ENCODE measurements around the gene ANKRD65.
"Not testable (repeated sequence)": the region's sequence is repeated elsewhere in the genome, so short reads cannot be mapped to it uniquely, and the experiment has no call there.

Gene ANKRD65

DNA sequence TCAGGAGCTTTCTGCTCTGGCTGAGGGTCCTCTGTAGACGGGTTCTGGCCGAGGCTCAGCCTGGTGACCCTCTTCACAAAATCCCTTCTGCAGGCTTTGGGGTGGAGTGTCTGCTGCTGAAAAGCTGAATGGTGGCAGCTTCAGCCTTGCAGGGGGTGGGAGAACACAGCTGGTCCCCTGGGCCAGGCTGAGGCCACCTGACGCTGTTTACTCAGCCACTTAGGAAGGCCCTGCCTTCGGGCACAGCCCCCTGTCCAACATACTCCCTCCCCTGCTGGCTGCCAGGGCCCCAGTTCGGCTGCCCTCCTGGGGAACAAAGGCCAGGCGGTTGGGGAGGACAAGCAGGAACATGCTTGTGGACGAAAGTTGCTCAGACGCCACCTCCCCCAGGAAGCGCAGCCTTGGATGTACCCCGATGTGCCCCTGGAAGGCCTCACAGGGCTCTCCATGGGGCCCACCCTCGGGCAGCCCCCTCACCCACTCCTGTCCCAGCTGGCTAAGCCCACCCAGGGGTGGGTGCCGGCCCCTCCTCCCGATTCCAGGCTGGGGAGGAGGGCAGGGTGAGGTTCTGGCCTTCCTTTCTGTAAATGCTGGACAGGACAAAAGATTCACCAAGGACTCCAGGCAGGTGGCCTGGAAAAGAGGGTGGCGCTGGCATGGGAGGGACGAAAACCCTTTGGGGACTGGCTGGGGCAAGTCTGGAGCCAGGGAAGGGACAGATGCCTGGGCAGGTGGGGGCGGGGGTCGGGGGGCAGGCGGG is at the start of gene ANKRD65:
ANKRD65 (minus strand) TSS at position 130 of the 760 bp plus-strand sequence. CDS start 271 bp downstream, outside the sequence.
- no peak for DNase-seq

DNA sequence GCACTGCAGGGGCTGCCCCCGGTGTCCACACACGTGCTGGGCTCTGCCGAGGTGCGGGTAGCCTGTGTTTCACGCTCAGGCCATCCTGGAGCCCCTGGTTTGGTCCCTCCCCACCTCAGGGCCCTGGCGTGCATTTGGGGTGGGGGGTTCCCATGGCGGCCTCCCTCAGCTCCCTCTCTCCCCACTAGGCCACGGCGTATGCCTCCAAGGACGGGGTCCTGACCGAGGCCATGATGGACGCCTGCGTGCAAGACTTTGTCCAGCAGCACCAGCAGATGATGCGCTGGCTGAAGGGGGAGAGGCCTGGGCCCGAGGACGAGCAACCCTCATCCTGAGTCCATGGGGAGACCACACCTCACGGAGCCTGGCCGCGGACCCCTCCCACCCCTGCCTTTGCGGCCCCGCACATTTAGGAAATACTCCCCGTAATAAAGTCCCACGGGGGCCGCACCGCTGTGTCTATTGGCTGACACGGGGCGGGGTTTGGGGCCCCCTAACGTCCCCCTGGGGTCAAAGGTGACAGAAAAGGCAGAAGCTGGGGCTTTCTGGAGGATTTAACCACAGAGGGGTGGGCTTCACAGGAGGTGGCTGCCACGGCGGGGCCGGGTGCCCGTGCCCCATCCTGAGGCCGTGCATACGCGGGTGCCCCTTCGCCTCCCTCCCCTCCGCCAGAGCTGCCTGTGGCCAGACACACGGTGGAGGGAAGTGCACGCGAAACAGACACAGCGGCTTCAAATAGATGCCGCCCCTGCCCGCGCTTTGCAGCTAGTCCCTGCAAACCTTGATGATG is 47.3 kb upstream of the ANKRD65 start:
- DNase-seq: not testable (repeated sequence)

DNA sequence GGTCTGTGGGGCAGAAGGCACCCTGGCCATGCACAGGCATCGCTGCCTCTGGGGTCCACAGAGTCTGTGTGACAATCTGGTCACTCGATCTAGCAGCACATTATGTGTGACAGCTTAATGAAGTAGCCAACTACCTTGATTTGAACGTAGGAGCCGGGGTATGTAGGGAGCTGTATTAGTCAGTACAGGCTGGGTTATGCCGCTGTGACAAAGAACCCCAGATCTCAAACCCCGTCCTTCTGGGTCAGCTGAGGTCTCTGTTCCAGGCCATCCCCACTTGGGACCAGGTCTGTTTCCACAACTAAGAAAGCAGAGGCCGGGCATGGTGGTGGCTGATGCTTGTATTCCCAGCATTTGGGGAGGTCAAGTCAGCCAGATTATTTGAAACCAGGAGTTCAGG is 42.2 kb upstream of the ANKRD65 start:
- no peak for DNase-seq

DNA sequence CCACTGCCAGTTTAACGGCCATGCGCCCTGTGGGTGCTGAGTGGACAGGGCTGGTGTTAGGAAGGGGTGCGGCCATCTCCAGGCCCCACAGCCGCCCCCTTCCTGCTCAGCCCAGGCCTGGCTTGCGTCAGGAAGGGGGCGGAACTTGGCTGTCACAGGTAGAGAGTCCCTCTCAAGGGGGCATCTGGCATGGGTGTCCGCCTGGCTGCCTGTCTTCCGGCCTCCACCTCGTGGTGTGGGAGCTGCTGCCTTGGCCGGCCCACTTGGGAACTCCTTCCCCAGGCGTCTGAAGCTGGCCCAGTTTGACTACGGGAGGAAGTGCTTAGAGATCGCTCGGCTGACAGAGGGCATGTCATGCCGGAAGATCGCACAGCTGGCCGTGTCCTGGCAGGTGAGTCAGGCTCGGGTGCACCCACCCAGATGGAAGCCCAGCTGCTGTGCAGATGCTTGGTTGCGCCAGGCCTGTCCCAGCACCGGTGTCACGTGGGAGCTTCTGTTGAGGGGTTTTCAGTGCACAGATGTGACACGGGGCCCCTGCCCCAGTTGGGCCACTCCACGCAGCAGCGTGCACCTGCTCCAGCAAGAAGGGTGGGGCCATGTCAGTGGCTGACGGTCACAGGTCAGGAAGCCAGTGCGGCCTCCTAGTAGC is 41.4 kb upstream of the ANKRD65 start:
- no peak for DNase-seq

DNA sequence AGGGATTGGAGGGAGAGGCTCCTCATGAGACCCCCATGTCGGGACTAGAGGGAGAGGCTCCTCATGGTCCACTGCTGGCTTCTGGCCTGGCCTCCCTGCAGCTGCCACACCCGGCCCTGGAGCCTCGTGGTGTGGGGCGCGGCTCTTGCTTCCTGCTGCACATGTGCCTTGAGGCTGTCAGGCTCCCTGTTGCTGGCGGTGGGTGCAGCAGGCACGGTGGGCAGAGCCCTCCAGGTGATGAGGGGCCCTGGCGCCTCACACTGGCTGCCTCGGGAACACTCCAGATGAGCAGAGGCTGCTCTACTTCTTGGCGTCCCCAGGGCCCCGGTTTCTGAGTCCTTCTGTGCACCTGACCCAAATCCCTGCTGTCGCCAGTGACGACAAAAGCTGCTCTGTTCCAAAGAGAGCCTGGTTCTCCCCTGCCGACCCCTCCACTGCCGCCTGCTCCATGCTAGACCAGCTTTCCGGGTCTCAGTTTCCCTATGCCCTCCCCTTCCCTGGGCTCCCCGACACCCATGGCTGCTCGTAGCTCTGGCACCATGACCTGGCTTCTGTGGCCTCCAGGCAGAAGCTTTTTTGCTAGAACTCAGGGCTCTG is 40.7 kb upstream of the ANKRD65 start:
- DNase-seq: no peak

DNA sequence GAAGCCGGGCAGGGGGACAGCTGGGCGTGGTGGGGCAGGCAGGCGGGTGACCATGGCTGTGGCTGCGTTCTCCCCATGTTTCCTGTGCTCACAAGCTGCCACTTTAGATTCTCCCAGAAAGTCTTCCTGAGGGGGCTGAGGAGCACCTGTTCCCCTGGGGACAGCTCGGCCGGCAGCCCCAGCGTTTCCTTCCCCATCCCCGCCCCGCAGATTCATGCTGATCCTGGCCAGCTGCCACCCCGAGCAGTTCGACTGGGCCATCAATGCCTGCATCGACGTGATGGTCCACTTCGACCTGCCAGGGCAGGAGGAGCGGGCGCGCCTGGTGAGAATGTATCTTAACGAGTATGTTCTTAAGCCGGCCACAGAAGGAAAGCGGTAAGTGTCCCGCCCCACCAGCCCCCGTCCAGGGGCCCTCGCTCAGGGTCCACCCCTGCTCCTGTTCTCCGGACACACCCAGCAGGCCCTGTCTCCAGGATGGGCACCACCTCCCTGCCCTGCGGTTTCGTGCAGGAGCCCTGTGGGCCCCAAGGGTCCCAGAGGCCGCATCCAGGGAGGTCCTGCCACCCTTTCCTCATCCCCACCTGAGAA is 39.6 kb upstream of the ANKRD65 start:
- no peak for DNase-seq

DNA sequence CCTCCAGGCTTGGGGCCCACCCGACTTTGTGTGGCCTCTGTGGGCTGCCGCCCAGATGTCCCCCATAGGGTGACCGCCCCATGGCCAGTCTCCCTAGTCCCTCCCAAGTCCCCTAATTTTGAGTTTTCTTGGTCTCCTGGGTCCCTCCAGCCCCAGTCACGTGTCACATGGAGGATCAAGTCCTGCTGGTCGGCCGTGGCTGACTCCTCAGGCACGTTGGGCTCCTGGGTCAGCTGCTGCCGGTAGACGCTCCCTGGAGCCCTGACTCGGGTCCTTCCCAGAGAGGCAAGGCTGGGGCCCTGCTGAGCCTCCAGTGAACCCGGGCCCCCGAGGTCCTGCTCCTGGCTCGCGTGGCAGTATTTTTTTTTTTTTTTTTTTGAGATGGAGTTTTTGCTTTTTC is 38.6 kb upstream of the ANKRD65 start:
- DNase-seq: not testable (repeated sequence)

DNA sequence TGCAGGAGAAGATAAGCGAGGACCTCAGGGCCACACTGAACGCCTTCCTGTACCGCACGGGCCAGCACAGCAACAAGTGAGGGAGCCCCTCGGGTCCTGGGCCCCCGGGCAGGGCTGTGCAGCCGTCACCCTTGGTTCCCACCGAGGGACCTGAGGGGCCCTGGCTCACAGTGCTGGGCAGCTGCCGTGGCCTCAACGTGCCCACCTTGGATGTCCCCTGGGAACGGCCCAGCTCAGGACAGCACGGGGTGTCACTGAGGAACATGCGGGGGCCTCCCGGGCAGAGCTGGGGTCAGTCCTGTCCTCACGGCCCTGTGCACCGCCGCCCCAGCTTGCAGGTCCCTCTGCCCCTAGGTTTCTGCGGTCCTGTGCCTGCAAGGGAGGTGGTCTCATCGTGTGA is 38.1 kb upstream of the ANKRD65 start:
- not testable (repeated sequence) for DNase-seq

DNA sequence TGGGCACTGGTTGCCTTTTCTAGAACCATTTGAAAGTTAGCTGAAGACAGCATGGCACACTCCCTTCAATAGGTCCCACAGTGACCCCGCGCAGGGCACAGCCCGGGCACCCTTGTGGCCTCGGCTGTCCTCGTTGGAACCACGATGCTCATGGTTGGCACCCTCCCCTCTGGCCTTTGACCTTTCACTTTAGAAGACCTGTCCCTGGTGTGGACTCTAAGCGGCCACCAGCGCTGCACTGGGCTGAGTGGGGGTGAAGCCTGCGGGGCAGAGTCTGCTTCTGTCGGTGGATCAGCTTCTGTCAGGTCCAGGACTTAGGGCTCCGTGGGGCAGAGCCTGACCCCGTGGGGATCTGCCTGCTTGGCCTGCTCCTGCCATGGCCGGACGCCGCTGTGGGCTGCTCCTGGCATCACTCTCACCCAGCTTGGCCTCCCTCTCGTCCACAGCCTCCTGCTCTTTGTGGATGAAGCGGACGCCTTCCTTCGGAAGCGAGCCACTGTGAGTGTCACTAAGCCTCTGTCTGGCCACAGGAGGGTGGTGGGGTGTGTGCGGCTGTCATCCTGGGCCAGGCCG is 35.7 kb upstream of the ANKRD65 start:
- not testable (repeated sequence) for DNase-seq

DNA sequence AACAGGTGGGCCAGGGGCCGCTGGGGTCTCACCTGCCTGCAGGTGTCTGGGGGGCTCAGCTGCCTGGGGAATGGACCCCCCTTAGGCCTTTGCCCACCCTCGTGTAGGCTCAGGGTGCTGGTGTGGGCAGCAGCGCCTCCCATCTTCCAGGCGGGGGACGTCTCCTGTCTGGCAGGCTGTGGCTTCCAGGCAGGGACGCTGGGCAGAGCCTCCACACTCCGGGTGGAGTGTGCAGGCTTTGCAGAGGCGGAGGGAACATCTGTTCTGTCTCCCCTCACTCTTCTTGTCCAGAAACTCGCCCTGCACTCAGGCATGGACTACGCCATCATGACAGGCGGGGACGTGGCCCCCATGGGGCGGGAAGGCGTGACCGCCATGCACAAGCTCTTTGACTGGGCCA is 34.9 kb upstream of the ANKRD65 start:
- DNase-seq: not testable (repeated sequence)

DNA sequence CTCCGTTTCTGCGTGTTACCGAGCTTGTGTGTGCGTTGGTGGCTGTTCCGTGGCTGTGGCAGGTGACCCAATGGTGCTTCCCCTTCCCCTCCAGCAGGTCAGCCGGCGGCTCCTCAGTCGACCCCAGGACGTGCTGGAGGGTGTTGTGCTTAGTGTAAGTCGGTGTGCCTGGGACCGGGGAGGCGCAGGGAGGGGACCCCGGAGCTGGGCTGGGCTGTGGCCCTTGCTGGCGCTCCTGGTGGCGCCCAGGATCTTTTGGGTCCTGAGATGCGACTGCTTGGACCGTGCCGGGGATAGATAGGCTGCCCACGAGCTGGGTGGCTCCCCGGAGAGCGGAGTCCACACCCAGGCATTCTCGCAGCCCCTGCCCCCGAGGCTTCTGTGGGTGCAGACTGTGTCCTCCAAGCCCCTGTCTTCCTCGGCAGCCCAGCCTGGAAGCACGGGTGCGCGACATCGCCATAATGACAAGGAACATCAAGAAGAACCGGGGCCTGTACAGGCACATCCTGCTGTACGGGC is 34.3 kb upstream of the ANKRD65 start:
- no peak for DNase-seq

DNA sequence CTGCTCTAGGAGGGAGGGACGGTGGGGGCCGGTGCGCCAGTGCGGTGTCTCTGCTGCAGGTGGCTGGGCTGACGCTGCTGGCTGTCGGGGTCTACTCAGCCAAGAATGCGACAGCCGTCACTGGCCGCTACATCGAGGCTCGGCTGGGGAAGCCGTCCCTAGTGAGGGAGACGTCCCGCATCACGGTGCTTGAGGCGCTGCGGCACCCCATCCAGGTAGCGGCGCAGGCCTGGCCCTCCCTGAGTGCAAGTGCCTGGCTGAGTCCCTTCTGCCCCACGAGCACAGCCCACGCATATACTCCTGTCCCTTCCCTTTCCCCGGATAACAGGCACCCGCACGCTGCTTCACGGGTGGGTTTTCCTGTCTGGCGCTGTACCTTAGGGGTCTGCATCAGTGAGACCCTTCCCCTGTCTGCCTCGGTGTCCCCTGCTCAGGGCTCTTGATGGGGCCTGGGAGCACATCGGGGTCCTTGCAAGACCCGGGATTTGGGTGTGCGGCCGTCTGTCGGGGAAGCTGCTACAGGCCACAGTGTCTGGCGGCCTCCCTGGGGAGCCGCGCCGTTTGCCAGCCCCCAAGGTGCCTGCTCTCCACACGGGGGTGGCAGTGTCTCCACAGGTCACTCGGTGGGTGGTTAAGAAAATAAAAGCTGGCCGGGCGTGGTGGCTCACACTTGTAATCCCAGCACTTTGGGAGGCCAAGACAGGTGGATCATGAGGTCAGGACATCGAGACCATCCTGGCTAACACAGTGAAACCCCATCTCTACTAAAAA is 33.4 kb upstream of the ANKRD65 start:
- not testable (repeated sequence) for DNase-seq

DNA sequence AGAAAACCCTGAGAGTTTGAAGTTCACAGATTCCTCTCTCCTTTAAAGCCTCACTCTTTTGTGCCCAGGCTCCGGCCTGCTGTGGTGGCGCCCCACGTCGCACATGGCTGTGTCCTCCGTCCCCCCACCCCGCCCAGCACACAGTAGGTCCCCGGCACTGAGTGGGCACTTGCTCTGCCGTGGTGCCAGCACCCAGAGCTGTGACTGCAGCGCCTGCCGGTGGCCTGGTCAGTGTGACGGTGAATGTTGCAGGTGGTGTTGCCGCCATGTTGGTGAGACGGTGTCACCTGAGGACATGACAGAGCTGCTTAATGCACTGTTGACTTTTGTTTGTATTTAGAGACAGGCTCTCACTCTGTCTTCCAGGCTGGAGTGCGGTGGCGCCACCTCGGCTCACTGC is 31.8 kb upstream of the ANKRD65 start:
- DNase-seq: no peak

DNA sequence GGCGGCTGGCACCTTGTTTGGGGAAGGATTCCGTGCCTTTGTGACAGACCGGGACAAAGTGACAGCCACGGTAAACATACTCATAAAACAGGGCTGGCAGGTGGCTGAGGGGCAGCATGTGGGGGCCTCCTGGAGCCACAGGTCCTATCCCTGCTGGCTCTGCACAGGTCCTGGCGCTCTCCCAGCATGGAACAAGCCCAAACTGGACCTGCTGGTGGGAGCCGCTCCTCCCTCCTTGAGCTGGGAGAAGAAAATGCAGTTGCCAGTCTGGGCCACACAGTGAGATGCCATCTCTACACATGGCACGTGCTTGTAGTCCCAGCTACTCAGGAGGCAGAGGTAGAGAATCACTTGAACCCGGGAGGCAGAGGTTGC is 31.3 kb upstream of the ANKRD65 start:
- DNase-seq: not testable (repeated sequence)

DNA sequence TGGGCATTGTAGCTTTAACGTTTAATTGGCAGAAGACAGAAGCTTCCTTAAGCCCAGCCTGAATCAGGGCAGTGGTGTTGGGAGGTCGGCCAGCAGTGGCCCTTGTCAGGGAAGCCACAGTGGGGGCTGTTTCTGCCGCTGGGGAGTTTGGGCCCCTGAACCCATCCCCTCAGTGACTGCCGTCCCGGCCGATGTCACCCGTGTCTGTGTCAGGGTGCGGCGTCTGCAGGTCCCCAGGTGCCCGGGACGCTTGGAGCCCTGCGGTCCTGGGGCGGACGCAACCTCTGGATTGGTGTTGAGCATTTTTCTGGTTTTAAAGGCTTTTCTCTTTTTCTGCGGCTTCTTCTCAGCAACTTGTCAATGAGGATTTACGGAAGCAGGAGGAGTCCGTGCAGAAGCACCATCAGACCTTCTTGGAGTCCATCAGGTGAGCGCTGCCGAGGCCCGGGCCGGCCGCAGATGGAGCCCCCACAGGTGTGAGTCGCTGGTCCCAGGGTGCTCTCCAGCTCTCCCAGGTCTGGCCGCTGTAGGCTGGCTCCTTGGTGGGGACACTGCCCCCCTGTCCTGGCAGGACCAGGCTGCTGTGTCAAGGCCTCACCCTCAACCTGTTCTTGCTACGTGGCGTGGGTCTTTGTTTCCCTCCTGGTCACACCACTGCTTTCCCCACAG is 30.8 kb upstream of the ANKRD65 start:
- no peak for DNase-seq

DNA sequence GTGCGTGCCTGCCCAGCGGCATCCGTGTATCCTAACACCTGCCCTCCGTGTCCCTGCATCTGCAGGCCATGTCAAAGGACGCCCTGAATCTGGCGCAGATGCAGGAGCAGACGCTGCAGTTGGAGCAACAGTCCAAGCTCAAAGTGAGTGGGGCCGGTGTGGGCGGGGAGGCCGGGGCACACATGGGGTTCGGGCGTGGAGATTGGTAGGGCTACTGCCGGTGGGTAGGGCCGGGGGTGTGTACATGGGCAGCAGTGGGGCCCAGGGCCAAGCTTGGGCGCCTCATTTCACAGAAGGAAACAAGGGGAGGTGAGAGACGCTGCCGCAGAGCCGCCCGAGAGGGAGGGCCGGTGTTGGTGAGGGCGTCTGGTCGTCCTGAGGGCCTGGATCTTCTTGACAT is 29.5 kb upstream of the ANKRD65 start:
- not testable (repeated sequence) for DNase-seq

DNA sequence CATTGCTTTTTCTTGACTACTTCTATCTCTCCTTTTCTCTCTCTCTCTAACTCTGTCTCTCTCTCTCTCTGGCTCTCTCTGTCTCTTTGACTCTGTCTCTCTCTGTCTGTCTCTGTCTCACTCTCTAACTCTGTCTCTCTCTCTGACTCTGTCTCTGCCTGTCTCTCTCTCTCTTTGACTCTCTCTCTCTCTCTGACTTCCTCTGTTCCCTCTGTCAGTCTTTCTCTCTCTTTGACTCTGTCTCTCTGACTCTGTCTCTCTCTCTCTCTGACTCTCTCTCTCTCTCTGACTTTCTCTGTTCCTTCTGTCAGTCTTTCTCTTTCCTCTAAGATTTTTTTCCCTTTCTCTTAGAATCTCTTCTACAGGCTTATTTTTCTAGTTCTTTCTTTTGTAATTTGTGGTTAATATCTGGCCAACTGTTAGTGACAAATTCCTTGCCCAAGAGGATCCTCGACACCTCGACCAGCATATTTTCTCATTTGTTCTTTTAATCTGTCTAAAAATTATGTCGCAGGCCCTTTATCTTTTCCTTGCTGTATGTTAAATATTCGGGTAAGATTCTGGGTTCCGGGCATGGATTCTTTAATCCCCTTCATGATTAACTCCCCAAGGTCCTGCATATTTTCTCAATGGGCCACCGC is 28.1 kb upstream of the ANKRD65 start, which contains the start of gene ATAD3C:
ATAD3C (plus strand) TSS at position 591 of the 641 bp plus-strand sequence. CDS start 995 bp downstream, outside the sequence.
- no peak for DNase-seq

DNA sequence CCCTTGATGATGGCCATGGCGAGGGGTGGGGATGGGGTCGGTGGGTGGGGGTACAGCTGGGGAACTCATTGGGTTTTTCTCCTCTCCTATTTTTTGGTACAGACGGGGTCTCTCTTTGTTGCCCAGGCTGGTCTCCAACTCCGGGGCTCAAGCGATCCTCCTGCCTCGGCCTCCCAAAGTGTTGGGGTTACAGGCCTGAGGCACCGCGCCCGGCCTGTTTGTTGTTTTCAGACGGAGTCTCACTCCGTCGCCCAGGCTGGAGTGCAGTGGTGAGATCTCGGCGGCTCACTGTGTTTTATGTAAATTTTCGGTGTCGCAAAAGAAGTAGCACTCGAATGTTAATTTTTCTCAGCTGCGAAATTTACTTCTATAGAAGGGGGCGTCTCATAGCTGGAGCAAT is 25.6 kb upstream of the ANKRD65 start:
- not testable (repeated sequence) for DNase-seq

DNA sequence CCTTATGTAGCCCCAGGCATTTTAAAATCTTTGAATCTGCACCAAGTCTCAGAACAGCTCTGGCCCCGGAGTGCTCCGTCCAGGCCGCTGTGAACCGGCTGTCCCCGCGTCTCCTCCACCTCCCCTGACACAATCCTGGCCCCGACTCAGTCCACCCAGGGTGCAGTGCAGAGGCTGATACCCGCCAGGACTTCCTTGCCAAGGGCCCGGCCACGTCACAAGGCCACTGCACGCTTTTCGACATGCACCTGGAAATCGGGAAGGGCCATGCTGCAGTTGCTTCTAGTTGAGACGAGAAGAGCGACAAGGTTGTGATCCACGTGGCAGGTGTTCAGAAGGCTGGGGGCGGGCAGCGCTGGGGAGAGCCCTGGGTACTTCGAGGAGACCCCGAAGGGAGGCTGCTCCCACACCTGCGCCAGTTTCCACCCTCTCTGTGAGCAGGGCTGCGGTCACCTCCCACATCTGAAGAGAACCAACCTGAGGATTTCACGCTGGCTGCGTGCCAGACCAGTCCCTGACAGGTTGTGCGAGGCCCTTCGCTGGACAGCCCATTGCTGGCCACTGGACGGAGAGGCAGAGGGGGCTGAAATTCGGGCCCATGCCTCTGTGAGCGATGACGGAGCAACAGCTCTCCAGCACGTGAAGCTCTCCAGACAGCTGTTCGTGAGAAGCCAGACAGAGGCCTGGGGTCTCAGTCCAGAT is 21.1 kb upstream of the ANKRD65 start:
- no peak for DNase-seq
